ENCODE results near the gene HOTAIR.
A peak's percentile ranks its signal among the peaks of the same experiment; 100 is the strongest.

Gene HOTAIR

GRCh38 chr12:53999559-54000115 lies 24.9 kb upstream of the HOTAIR start:
- DNase-seq (ENCODE audit: low read depth), result peak; percentile 59

- DNase-seq (ENCODE audit: low read depth), result no peak
Observed at GRCh38 chr12:53998900-53999236, 24.1 kb upstream of the HOTAIR start.

- no peak for DNase-seq (ENCODE audit: low read depth)
Observed at GRCh38 chr12:53998110-53998899, 23.6 kb upstream of the HOTAIR start.

GRCh38 chr12:53997204-53998109 lies 22.7 kb upstream of the HOTAIR start:
- no peak for DNase-seq (ENCODE audit: low read depth)

GRCh38 chr12:53996240-53997203 lies 21.8 kb upstream of the HOTAIR start:
- no peak for DNase-seq (ENCODE audit: low read depth)

- DNase-seq (ENCODE audit: low read depth), result peak; percentile 17
Observed at GRCh38 chr12:53995378-53996239, 20.9 kb upstream of the HOTAIR start.

GRCh38 chr12:53995002-53995377 lies 20.2 kb upstream of the HOTAIR start:
- no peak for DNase-seq (ENCODE audit: low read depth)

- DNase-seq (ENCODE audit: low read depth), result no peak
Observed at GRCh38 chr12:53994264-53995001, 19.7 kb upstream of the HOTAIR start.

- DNase-seq (ENCODE audit: low read depth), result no peak
Observed at GRCh38 chr12:53994009-53994263, 19.2 kb upstream of the HOTAIR start.

GRCh38 chr12:53993162-53994008 lies 18.6 kb upstream of the HOTAIR start:
- no peak for DNase-seq (ENCODE audit: low read depth)

GRCh38 chr12:53992377-53992889 lies 17.7 kb upstream of the HOTAIR start:
- DNase-seq (ENCODE audit: low read depth), result no peak

- no peak for DNase-seq (ENCODE audit: low read depth)
Observed at GRCh38 chr12:53991077-53991460, 16.3 kb upstream of the HOTAIR start.

- no peak for DNase-seq (ENCODE audit: low read depth)
Observed at GRCh38 chr12:53990311-53991076, 15.7 kb upstream of the HOTAIR start.

GRCh38 chr12:53989227-53990113 lies 14.7 kb upstream of the HOTAIR start:
- peak; percentile 61 for DNase-seq (ENCODE audit: low read depth)

- no peak for DNase-seq (ENCODE audit: low read depth)
Observed at GRCh38 chr12:53988541-53989226, 13.9 kb upstream of the HOTAIR start.

GRCh38 chr12:53987787-53988230 lies 13.1 kb upstream of the HOTAIR start:
- DNase-seq (ENCODE audit: low read depth), result no peak

Measured in iris pigment epithelial cell (primary cell).